Measurements from ENCODE around the gene SBK1.
"Not testable (repeated sequence)": the region's sequence is repeated elsewhere in the genome, so short reads cannot be mapped to it uniquely, and the experiment has no call there.

SBK1 gene

DNA sequence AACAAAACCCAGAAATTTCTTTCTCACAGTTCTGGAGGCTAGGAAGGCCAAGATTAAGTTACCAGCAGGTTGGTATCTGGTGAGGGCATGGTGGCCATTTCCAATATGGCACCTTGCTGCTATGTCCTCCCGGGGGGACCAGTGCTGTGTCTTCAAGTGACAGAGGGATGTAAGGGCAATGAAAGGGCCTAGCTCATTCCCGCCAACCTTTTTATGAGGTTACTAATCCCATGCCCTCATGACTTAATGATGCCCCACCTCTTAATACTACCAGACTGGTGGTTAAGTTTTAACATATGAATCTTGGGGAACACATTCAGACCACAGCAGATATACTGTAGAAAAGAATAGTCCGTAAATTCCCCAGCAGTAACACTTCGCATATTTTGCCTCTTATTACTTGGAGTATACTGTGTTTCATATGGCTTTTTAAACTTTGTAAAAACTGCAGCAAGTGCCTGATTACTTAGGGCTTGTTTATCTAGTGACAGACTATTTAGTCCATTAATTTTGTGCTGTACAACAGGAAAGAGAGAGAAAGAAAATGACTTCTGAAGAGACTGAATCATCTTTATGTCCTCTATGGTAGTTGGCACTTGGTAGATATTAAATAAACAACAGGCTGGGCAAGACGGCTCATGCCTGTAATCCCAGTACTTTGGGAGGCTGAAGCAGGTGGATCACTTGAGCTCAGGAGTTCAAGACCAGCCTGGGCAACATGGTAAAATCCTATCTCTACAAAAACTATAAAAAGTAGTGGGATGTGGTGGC, 44.8 kb downstream of the SBK1 start:
- not testable (repeated sequence) for H3K9me3 ChIP-seq (ENCODE audit: control insufficient read depth, insufficient read depth, low read length); H3K36me3 ChIP-seq (ENCODE audit: control insufficient read depth, insufficient read depth, low read length); H3K27me3 ChIP-seq (ENCODE audit: control insufficient read depth, insufficient read depth, low read length); H3K4me3 ChIP-seq (ENCODE audit: low read depth, low read length); H3K4me1 ChIP-seq (ENCODE audit: control insufficient read depth, insufficient read depth, low read length); H3K9ac ChIP-seq (ENCODE audit: low read depth, low read length); H3K27ac ChIP-seq (ENCODE audit: low read depth, low read length)

DNA sequence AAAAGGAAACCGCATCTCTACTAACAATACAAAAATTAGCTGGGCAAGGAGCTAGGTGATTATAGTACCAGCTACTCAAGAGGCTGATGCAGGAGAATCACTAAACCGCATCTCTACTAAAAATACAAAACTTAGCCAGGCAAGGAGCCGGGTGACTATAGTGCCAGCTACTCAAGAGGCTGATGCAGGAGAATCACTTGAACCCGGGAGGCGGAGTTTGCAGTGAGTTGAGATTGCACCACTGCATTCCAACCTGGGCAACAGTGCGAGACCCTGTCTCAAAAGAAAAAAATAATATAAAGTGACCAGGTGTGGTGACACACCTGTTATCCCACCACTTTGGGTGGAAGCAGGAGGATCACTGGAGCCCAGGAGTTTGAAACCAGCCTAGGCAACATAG, 45.9 kb downstream of the SBK1 start:
- not testable (repeated sequence) for H3K36me3 ChIP-seq (ENCODE audit: control insufficient read depth, insufficient read depth, low read length); H3K4me3 ChIP-seq (ENCODE audit: low read depth, low read length); H3K9me3 ChIP-seq (ENCODE audit: control insufficient read depth, insufficient read depth, low read length); H3K9ac ChIP-seq (ENCODE audit: low read depth, low read length); H3K27me3 ChIP-seq (ENCODE audit: control insufficient read depth, insufficient read depth, low read length); H3K4me1 ChIP-seq (ENCODE audit: control insufficient read depth, insufficient read depth, low read length); H3K27ac ChIP-seq (ENCODE audit: low read depth, low read length)

DNA sequence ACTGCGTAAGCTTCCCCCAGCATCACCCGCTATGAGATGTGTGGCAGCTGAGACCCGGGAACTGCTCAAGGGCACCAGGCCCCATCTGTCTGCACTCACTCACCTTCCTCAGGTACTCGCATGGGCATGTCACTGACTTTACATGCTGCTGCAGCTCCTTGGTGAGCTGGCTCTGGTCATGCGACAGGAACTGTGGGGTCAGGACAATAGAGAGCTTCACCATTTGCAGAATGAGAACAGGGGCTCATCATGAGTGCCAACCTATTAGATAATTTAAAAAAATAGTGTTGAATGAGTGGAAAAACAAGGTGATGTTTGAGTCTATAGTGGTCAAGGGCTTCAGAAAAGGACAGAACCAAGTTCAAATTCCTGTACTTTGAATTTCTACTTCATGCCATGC, 70.3 kb downstream of the SBK1 start:
- H3K27ac ChIP-seq (ENCODE audit: low read depth, low read length); H3K36me3 ChIP-seq (ENCODE audit: control insufficient read depth, insufficient read depth, low read length); H3K9ac ChIP-seq (ENCODE audit: low read depth, low read length); H3K9me3 ChIP-seq (ENCODE audit: control insufficient read depth, insufficient read depth, low read length); H3K4me3 ChIP-seq (ENCODE audit: low read depth, low read length); H3K27me3 ChIP-seq (ENCODE audit: control insufficient read depth, insufficient read depth, low read length); H3K4me1 ChIP-seq (ENCODE audit: control insufficient read depth, insufficient read depth, low read length): not testable (repeated sequence)

DNA sequence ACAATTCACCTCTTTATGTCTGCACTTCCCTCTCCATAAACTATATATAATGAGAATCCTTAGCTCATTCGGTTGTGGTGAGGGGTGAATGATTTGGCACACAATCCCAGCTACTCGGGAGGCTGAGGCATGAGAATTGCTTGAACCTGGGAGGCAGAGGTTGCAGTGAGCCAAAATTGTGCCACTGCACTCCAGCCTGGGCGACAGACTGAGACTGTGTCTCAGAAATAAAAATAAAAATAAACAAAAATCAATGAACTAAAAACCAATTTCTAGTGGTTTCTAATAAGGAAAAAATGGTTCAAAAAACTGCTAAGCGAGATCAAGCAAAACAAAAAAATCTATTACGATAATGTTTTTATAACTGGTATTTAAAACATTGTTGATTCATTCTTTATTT, 71.1 kb downstream of the SBK1 start, which contains the start of gene NPIPB6:
Gene NPIPB6, minus strand, starts transcription at position 101 of the 400 bp plus-strand sequence. CDS start 686 bp downstream, outside the sequence.
- H3K9me3 ChIP-seq (ENCODE audit: control insufficient read depth, insufficient read depth, low read length); H3K36me3 ChIP-seq (ENCODE audit: control insufficient read depth, insufficient read depth, low read length); H3K27ac ChIP-seq (ENCODE audit: low read depth, low read length); H3K9ac ChIP-seq (ENCODE audit: low read depth, low read length); H3K4me3 ChIP-seq (ENCODE audit: low read depth, low read length); H3K27me3 ChIP-seq (ENCODE audit: control insufficient read depth, insufficient read depth, low read length); H3K4me1 ChIP-seq (ENCODE audit: control insufficient read depth, insufficient read depth, low read length): not testable (repeated sequence)

DNA sequence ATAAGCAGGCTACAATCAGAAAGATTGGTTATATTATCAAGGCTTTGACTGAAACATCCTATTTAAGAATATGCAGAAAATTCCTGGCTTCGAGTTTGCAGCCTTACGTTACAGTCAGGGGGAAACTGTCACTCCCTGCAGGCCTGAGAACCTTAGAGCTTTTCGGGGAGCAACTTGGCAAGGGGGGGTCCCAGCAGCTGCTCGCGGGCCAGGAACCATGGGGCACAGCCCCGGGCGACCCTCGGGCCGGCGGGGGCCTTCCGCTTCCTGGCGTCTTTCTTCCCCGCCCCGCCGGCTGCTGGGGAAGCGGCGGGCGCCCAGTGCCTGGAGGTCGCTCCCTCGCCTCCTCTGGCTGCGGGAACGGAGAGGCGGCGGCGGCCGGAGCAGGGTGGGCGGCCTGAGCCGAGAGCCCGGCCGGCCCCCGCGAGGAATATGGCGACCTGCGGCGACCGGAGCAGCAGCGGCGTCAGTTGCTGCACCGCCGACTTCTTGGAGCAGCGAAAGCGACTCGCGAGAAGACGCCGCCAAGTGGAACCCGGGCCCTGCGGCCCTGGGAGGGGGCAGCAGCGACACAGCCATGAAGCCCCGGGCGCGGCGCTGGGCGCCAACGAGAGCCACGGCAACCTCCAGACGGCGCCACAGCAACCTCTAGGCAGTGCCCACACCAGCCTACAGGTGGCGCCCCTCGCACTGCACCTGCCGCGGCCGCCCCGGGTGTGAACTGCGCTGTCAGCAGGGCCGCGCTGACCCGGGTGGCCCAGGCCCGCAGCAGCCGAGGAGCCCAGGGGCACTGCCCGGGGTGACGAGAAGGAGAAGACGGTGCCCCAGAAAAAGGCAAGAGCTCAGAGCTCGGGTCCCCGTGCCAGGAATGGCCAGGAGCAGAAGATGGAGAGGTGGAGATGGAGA, 72.2 kb downstream of the SBK1 start:
- not testable (repeated sequence) for H3K27me3 ChIP-seq (ENCODE audit: control insufficient read depth, insufficient read depth, low read length); H3K4me3 ChIP-seq (ENCODE audit: low read depth, low read length); H3K9me3 ChIP-seq (ENCODE audit: control insufficient read depth, insufficient read depth, low read length); H3K36me3 ChIP-seq (ENCODE audit: control insufficient read depth, insufficient read depth, low read length); H3K9ac ChIP-seq (ENCODE audit: low read depth, low read length); H3K27ac ChIP-seq (ENCODE audit: low read depth, low read length); H3K4me1 ChIP-seq (ENCODE audit: control insufficient read depth, insufficient read depth, low read length)

DNA sequence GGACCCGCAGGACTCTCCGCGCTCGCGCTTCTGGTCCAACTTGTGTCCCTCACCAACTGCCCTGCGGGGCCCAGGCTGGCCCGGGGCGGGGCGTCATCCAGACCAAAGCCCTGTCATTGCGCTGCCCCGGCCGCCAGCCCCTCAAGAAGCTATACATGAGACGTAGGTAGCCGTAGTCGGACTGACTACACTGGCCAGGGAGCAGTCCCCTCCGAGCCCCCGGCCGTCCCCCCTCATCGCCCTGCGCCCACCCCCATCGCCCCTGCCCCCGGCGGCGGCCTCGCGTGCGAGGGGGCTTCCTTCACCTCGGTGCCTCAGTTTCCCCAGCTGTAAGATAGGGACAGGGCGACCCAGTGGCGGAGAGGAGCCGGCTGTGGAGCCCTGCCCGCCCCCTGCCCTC, 75.6 kb downstream of the SBK1 start:
- not testable (repeated sequence) for H3K9me3 ChIP-seq (ENCODE audit: control insufficient read depth, insufficient read depth, low read length); H3K9ac ChIP-seq (ENCODE audit: low read depth, low read length); H3K27ac ChIP-seq (ENCODE audit: low read depth, low read length); H3K4me1 ChIP-seq (ENCODE audit: control insufficient read depth, insufficient read depth, low read length); H3K36me3 ChIP-seq (ENCODE audit: control insufficient read depth, insufficient read depth, low read length); H3K4me3 ChIP-seq (ENCODE audit: low read depth, low read length); H3K27me3 ChIP-seq (ENCODE audit: control insufficient read depth, insufficient read depth, low read length)
